NCI-H187 (cell line): ENCODE data around the gene VN1R5.
"Not testable (repeated sequence)": the region's sequence is repeated elsewhere in the genome, so short reads cannot be mapped to it uniquely, and the experiment has no call there.

ENCODE experiments used
- DNase-seq, 2 experiments: peaks; one replicate each; lab custom pipeline; 2025; lab: John Stamatoyannopoulos, UW

VN1R5 gene

GRCh38 chr1:247273013-247273412, 17.1 kb downstream of the VN1R5 start:
- no peak for DNase-seq

- no peak for DNase-seq
Measured at GRCh38 chr1:247274605-247275256, 18.9 kb downstream of the VN1R5 start.

- DNase-seq = no peak
Measured at GRCh38 chr1:247277191-247277590, 21.3 kb downstream of the VN1R5 start.

- no peak for DNase-seq
Measured at GRCh38 chr1:247281001-247281574, 25.2 kb downstream of the VN1R5 start.

GRCh38 chr1:247286134-247286670, 30.3 kb downstream of the VN1R5 start:
- no peak for DNase-seq

- no peak for DNase-seq
Measured at GRCh38 chr1:247287460-247287859, 31.6 kb downstream of the VN1R5 start.

- no peak for DNase-seq
Measured at GRCh38 chr1:247288341-247288740, 32.5 kb downstream of the VN1R5 start.

GRCh38 chr1:247289274-247289892, 33.5 kb downstream of the VN1R5 start:
- not testable (repeated sequence) for DNase-seq

GRCh38 chr1:247290576-247290975, 34.7 kb downstream of the VN1R5 start:
- no peak for DNase-seq

GRCh38 chr1:247291161-247291560, 35.3 kb downstream of the VN1R5 start:
- no peak for DNase-seq

- no peak for DNase-seq
Measured at GRCh38 chr1:247291833-247292561, 36.1 kb downstream of the VN1R5 start.

GRCh38 chr1:247293047-247293446, 37.2 kb downstream of the VN1R5 start:
- DNase-seq = no peak

- DNase-seq = no peak
Measured at GRCh38 chr1:247294282-247294681, 38.4 kb downstream of the VN1R5 start.

GRCh38 chr1:247295274-247295684, 39.4 kb downstream of the VN1R5 start:
- no peak for DNase-seq

- no peak for DNase-seq
Measured at GRCh38 chr1:247295746-247296145, 39.9 kb downstream of the VN1R5 start.

- no peak for DNase-seq
Measured at GRCh38 chr1:247296599-247297180, 40.8 kb downstream of the VN1R5 start.

GRCh38 chr1:247297263-247298123, 41.6 kb downstream of the VN1R5 start:
- DNase-seq = no peak

GRCh38 chr1:247298124-247298481, 42.2 kb downstream of the VN1R5 start:
- no peak for DNase-seq

- DNase-seq = no peak
Measured at GRCh38 chr1:247298701-247299100, 42.8 kb downstream of the VN1R5 start.

- no peak for DNase-seq
Measured at GRCh38 chr1:247299723-247300381, 44.0 kb downstream of the VN1R5 start.
